Daoy (cell line): Measurements from ENCODE around the gene KRTAP5-9. TPM values are rescaled to one million over a fixed set of nuclear protein-coding genes. Genes with fewer than 3 reads are reported as not detected.
A peak's percentile ranks its signal among the peaks of the same experiment; 100 is the strongest.
"Not testable (repeated sequence)": the region's sequence is repeated elsewhere in the genome, so short reads cannot be mapped to it uniquely, and the experiment has no call there.

ENCODE experiments used
- DNase-seq: peaks from one replicate; pipeline ENCODE4 v3.0.0-alpha.2; 2015; ENCODE audit warnings: low read depth
- total RNA-seq: library from RNA; depleted of rRNA; stranded (reverse); fragments of >200 nt; shearing (Covaris generic); gene quantifications from 2 replicates; pipeline ENCODE4 v1.2.3, GENCODE V29; 2014

Gene KRTAP5-9
- total RNA-seq, 1 experiment from 2014 or later = not detected

DNA sequence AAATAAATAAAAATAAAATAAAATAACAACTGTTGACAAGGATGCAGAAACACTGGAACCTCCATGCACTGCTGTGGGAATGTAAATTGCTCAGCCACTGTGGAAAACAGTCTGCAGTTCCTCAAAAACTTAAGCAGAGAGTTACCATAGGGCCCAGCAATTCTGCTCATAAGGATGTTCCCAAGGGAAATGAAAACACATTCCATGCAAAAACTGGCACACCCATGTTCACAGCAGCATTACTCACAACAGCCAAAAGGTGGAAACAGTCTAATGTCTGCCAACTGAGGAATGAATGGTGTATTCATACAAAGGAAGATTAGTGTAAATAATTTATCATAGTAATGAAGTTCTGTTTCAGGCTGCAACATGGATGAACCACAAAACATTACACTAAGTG lies 13.9 kb downstream of the KRTAP5-9 start:
- DNase-seq = no peak

DNA sequence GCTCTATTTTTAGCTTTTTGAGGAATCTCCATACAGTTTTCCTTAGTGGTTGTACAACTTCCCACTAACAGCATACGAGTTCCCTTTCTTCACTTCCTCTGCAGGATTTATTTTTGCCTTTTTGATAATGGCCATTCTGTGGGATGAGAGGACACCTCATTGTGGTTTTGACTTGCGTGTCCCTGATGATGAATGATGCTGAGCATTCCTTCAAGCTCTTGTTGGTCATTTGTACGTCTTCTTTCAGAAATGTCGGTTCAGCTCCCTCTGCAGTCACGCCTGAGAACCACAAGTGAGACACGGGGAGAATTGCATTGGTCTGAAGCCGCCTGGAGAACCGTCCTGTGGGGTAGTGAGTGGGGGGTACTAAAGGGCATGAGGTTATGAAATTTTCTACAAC lies 15.2 kb downstream of the KRTAP5-9 start:
- peak; percentile 61 for DNase-seq

DNA sequence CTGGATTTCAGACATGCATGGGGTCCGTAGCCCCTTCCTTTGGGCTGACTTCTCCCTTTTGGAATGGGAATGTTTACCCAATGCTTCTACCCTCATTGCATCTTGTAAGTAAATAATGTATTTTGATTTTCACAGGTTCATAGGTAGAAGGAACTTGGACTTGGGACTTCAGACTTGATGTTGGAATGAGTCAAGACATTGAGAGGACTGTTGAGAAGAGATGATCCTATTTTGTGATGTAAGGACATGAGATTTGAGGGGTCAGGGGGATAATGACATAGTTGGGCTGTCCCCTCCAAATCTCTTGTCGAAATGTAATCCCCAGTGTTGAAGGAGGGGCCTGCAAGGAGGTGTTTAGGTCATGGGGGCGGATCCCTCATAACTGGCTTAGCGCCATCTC lies 16.2 kb downstream of the KRTAP5-9 start:
- DNase-seq = no peak

GRCh38 chr11:71565263-71565662 lies 17.0 kb downstream of the KRTAP5-9 start, which contains the start of gene KRTAP5-10:
KRTAP5-10 (plus strand) TSS chr11:71565563; CDS start chr11:71565588, 25 bp downstream.
- DNase-seq = no peak

DNA sequence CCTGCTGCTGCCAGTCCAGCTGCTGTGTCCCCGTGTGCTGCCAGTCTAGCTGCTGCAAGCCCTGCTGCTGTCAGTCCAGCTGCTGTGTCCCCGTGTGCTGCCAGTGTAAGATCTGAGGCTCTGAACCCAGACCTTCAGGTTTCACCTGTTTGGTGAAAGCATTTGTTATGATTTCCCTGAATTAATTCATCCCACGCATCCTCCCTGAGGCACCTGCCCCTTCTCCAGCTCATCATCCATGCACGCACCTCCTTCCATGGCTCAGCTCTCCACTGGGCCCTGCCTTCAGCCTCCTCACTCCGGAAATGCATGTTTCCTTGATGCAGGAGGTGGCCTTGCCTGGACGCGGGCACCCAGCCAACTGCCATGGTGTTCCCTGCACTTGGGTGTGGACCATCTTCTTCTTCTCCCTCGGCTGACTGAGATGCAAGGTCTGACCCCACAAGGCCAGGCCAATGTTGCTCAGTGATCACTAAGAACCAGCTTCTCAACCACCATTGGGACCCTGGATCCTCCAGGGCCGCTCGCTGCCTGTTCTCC lies 17.9 kb downstream of the KRTAP5-9 start:
- no peak for DNase-seq

- not testable (repeated sequence) for DNase-seq
Measured at GRCh38 chr11:71566626-71567599, 18.7 kb downstream of the KRTAP5-9 start.

GRCh38 chr11:71567633-71568032 lies 19.4 kb downstream of the KRTAP5-9 start:
- not testable (repeated sequence) for DNase-seq

DNA sequence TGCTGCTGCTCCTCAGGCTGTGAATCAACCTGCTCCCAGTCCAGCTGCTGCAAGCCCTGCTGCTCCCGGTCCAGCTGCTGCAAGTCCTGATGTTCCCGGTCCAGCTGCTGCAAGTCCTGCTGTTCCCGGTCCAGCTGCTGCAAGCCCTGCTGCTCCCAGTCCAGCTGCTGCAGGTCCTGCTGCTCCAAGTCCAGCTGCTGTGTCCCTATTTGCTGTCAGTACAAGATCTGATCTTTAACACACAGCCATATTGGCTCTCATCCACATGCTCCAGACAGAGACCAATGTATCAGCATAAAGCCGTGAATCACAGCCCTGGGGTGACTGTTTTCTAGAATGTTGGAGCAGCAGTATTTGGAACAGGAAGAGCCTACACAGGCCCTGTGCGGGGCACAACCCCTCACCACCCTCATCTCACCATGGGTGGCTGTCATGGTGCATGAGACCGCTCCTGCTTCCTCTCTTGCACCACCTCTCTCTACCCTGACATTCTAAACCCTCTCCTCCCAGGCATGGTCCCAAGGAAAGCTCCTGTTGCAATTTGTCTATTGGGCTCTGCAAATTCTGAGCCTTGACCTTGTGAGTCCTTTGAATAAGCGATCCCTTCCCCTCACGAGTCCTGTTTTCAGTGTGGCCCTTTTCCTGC lies 20.6 kb downstream of the KRTAP5-9 start:
- DNase-seq = no peak

- DNase-seq = not testable (repeated sequence)
Measured at GRCh38 chr11:71571101-71571850, 23.1 kb downstream of the KRTAP5-9 start.

DNA sequence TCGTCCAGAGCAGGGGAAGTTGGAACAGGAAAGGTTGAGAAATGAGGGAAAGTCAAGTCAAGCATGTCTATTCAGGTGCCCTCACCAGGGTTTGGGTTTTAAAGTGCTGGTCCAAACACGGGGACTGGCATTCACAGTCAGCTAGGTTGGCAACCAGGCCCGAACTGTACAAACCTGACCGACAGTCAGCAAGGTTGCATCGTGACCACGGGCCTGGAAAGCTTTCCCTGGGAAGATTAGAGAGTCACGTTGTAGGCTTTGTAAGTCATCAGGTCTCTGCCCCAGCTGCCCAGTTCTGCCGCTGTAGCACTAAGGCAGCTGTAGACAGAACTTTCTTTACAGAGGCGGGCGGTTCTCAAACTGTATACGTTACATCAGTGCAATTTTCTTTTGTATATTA lies 24.6 kb downstream of the KRTAP5-9 start:
- DNase-seq = no peak

GRCh38 chr11:71574418-71574817 lies 26.2 kb downstream of the KRTAP5-9 start:
- no peak for DNase-seq

DNA sequence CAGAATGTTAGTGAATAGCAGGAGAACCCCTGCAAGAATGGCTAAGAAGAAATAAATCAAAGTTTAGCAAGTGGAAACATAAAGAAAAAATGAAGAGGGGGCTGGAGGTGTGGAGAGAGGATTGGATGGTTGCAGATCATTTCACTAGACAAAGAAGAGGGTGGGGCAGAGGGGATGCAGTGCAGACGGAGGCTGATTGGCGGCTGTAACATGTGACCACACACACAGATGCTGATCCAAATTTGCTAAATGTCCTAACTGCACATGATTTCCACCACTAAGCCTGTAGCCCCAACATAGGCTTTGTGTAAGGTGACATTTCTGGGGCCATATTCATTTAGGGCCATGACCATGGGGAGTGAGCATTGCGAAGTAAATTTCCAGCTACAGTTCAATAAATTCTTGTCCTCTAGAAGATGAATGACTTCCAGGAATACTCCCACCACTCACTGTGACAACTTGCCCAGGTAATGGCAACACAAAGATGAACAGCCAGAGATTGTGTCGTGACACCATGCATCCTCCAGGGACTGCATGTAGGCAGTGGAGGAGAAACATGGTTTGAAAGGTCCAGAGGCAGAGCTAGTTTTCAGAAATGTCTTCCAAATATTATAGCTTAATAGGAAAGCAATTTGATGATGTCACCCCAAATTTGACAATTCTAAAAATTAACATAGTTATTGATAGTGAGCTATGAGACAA lies 27.7 kb downstream of the KRTAP5-9 start:
- no peak for DNase-seq

DNA sequence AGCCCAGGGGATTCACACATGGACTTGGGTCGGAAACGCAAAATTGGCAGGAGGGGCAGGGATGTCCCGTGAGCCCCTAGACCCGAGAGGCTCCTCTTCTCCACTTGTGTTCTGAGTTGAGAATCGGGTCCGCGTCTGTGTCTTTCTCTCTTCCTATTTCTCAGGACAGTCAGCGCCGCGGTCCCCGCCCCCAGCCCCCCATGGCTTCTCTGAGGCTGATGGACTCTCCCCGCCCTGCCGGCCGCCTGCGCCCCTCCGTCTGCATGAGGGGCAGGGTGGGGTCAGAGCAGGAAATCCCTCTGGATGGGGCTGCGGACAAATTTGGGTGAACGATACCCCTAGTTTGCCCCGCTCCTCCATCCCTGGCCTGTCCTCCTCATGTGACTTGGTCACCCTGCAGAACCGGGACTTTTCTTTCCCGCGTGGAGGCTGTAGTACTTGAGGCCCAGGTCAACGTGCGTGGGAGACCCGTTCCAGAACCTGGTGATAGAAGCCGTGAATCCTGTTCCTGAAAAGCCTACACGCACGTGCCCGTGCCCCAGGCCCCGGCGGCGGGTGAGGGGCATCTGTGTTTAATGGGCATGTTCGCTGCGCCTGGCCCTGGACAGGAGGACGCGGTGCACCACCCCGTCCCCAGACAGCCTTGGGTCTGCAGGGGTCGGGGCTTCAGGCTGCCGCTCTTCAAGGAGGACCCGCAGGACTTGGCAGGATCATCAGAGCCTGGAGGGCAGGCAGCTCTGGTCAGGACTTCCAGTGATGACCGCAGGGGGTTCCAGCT lies 28.7 kb downstream of the KRTAP5-9 start:
- DNase-seq = not testable (repeated sequence)

GRCh38 chr11:71577469-71578004 lies 29.3 kb downstream of the KRTAP5-9 start:
- no peak for DNase-seq

DNA sequence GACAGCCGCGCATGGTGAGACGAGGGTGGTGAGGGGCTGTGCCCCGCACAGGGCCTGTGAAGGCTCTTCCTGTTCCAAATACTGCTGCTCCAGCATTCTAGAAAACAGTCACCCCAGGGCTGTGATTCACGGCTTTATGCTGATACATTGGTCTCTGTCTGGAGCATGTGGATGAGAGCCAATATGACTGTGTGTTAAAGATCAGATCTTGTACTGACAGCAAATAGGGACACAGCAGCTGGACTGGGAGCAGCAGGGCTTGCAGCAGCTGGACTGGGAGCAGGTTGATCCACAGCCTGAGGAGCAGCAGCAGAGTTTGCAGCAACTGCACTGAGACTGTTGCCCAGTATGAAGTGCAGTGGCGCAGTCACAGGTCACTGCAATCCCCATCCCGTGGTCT lies 31.3 kb downstream of the KRTAP5-9 start:
- DNase-seq = not testable (repeated sequence)

DNA sequence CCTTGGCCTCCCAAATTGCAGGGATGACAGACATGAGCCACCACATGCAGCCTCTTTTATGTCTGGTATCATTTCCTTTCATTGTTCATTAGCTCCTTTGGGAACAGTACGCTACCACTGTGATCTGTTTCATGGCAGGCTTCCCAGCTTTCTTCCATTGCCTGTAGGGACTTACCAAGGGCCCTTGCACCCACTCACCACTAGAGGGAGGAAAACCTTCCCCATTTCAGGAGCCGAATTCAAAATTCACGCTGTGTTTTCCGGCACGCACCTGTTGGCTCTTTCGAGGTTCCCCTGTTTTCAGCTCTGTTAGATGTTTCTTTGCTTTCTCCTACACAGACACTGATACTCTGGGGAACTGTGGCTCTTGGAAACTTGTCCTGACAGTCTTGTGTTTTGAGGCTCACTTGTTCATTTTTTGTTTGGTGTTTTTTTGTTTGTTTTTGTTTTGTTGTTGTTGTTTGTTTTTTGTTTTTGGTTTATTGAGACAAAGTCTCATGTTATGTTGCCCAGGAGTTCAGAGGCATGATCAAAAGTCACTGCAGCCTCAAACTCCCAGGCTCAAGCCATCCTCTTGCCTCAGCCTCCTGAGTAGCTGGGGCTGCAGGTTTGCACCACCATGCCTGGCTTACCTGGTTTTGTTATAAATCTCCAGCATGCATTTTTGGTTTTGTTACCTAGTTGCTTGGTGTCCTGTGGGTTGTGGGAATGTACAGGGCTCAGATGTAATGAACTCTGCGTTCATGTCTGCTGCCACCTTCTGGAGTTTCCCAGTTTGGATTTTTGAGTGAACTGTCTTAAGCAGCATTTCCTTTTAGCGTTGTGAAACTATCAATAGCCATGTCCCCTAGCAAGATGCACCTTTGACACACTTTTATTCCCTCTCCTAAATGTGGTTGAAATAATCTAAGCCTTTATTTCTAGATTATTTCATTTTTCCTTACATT lies 32.1 kb downstream of the KRTAP5-9 start:
- peak; percentile 79 for DNase-seq

DNA sequence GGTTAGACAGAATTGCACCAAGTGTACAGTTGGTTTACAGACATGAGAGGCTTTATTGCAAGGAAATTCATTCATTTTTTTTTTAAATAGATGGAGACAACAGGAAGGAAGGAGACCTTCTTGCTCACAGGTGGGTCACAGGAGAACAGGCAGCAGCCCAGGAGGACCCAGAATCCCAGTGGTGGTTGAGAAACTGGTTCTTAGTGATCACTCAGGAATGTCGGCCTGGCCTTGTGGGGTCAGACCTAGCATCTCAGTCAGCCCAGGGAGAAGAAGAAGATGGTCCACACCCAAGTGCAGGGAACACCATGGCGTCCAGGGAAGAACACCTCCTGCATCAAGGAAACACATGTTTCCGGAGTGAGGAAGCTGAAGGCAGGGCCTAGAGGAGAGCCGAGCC lies 33.6 kb downstream of the KRTAP5-9 start:
- no peak for DNase-seq

DNA sequence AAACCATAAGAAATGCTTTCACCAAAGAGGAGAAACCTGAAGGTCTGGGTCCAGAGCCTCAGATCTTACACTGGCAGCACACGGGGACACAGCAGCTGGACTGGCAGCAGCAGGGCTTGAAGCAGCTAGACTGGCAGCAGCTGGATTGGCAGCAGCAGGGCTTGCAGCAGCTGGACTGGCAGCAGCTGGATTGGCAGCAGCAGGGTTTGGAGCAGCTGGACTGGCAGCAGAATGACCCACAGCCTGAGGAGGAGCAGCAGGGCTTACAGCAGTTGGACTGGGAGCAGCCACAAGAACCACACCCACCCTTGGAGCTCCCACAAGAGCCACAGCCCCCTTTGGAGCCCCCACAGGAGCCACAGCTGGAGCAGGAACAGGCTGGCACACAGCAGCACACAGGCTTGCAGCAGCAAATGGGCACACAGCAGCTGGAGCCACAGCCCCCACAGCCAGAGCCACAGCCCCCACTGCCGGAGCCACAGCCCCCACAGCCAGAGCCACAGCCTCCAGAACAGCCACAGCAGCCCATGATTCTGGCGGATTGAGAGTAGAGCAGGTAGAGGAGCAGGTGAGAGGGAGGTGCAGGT lies 34.2 kb downstream of the KRTAP5-9 start, which contains the start of gene KRTAP5-11:
KRTAP5-11 (minus strand) TSS at position 567 of the 587 bp plus-strand sequence; CDS start at position 529, 38 bp downstream.
- DNase-seq = no peak
